ENCODE data around the gene FRMD5.
"Not testable (repeated sequence)": the region's sequence is repeated elsewhere in the genome, so short reads cannot be mapped to it uniquely, and the experiment has no call there.

Gene FRMD5

DNA sequence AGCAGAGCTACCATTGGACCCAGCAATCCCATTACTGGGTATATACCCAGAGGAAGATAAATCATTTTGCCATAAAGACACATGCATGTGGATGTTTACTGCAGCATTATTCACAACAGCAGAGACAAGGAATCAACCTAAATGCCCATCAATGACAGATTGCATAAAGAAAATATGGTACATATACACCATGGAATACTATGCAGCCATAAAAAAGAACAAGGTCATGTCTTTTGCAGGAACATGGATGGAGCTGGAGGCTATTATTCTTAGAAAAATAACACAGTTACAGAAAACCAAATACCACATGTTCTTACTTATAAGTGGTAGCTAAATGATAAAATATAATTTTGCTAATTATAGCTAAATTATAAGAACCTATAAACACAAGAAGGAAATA is 162.3 kb downstream of the FRMD5 start:
- DNase-seq (ENCODE audit: low read depth), result not testable (repeated sequence)

DNA sequence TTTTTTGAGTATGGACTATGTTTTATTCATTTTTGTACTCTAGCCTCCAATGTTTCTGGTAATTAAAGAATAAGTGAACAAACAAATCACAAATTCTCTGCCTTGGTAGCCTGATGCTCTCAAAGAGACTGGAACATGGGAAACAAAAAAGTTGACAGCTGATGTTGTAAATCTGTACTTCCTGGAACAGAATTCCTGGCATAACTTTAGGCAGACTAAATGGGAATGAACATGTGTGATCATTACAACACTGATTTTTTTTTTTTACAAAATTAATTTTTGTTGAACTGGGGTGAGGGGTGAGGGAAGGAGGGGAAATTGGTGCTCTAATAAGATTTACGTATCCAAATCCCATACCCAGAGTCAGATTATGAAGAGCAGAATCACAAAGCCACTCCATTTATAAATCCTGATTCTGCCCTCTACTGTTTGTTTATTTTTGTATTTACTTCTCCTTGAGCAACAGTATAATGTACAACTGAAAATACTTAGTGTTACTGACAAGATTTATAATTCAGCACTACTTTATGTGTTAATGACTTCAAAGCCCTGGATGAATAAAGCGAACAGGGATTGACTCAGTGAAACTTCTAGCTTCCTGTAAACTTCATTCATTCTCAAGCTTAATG is 165.0 kb downstream of the FRMD5 start:
- DNase-seq (ENCODE audit: low read depth), result peak; percentile 27

DNA sequence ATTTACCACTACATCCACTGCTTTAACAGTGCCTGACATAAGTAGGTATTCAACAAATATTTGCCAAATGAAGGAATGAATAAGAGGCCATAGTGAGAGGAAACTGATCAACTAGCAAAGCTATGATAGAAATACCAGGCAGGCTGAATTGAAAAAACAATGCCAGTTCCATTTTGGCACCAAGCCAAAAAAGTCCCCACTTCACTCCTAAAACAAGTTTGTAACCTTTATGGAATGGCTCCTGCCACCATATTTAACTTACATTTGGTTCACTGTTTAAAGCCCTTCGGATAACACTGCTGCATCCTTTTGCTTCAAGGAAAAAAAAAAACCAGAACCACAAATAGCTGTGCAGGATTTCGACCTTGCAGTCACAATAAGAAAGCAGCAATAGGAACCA is 166.1 kb downstream of the FRMD5 start:
- no peak for DNase-seq (ENCODE audit: low read depth)

DNA sequence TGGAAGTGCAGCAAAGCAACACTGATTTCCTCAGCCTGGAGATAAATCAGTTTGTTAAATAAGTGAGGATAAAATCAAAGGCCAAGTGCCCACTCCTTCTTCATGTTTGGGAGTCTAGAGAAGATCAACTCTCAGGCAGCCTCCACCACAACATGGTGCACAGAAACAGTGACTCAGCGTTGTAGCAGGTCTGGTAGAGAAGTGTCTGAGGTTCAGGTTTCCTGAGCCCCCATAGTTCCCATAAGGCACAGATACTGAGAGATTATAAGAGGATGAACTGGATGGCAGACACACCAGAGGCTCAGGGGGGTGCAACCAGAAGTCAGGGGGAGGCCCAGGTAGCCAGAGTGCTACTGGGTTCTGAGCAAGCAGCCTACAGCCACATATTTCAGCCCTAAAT is 166.7 kb downstream of the FRMD5 start:
- no peak for DNase-seq (ENCODE audit: low read depth)

DNA sequence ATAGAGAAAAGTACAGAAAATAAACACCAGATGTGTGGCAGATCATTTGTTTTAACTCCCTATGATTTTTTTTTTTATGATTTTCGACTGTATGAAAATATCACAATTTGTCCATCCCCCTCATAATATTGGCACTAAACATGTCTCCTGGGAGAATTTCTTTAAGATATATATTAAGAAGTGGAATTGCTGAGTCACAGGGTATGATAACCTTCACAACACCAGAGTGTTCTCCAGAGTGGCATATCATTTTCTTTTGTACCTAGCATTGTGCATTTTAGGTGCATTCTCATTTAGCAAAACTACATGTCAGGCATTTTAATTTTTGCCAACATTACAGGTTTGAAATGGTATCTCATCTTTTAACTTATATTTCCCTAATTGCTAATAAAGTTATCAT is 170.9 kb downstream of the FRMD5 start:
- DNase-seq (ENCODE audit: low read depth), result no peak

DNA sequence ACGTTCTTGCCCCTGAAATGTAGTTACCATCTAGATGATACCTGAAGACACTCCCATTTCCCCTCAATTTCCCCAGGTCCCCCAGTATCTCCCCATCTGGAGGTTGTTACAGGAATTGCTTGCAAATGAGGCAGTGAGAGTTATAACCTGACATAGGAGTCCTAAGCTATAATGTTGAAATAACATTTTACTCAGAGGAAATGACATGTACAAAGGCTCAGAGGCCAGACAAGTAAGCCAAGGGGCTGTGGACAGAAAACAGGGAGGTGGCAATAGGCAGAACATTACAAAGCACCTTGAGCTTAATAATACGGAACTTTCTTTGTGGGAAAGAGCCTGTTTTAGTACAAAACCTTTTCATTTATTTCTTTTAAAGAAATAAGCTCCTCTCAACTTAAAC is 171.9 kb downstream of the FRMD5 start:
- no peak for DNase-seq (ENCODE audit: low read depth)

DNA sequence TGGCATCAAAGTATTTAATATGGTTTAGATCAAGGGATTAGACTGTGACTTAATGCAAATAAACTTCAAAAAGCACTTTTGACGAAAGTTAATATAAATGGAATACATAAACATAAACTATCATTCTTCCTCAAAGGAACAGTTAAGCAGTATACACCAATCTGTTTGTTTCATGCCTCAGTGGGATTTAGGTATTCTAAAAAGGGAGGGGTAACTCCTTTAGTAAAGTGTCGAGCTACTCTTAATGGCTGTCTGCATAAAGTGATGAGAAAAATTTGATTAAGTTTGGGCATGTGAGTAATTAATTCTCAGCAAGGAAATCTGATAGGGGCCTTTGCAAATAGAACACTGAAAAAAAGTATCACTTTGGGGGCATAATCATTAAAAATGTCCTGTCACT is 176.9 kb downstream of the FRMD5 start:
- no peak for DNase-seq (ENCODE audit: low read depth)

DNA sequence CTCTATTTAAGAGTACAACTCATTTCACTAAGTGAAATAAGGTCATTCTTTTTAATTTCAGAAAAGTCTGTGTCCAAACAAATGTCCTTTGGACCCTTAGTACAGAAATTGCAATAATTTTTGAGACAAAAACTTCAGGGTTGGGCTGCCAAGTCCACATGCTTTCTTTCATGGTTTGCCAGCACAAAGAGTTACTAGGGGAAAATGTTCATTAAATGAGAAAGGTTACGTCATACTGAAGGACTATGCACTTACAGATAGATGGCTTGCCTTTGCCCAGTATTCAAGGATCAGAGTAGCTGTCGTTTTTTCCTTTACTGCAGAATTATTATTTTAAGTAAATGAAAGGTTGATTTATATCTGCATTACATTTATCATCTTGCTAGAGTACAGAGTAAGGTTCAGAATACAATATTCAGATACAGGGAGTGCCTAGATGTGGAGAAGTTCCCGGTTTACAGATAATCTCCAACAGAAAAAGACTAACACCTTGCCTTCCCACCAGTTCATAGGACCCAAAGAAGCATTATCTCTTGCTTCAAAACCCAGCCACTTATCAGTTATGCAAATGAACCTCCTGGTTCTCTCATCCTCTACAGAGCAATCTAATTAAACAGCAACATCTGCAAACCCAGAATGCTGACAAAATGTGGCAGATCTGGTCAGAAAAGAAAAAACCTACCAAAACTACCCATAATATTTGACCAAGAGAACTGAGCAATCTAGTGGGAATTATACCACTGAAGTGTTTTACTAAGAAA is 179.3 kb downstream of the FRMD5 start:
- no peak for DNase-seq (ENCODE audit: low read depth)

DNA sequence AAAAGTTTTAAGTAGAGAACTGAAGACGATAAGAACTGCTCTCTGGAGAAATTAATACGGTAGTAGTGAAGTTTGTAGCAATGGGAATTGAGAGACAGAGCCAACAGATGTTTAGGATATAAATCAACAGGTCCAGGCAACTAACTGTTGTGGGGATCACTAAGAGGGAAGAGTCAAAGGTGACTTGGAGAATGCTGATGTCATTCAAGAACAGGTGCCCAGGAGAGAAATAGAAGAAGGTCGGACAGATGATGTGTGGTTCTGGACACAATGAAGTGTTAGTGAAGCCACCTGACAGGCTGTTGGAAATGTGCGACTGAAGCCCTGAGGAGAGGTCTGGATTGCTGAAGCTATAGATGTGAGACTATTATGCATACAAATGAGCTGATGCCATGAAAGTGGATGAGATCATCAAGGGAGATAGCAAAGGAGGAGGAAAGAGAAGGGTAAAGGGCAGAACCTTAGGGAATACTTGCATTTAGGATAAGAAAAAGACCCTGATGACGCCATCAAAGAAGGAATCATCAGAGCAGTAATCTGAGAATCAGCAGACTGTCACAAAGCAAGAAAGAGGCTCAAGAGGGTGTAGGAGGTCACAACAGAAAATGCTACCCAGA is 183.7 kb downstream of the FRMD5 start:
- DNase-seq (ENCODE audit: low read depth), result no peak

DNA sequence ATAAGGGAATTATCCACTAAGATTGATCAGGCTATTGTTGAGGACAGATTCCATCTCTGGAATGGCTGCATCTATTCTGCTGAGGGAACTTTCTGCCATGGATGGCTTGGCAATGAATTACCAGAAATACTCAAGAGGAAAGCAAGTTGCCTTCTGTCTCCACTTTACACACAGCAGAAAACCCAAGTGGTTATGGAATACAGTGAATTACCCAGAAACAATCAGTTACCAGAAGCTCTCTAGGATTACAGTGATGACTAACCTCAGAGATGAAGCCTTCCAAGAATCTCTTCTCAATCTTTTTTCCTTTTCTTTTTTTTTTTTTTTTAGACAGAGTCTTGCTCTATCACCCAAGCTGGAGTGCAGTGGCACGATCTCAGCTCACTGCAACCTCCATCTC is 185.0 kb downstream of the FRMD5 start:
- peak; percentile 13 for DNase-seq (ENCODE audit: low read depth)

DNA sequence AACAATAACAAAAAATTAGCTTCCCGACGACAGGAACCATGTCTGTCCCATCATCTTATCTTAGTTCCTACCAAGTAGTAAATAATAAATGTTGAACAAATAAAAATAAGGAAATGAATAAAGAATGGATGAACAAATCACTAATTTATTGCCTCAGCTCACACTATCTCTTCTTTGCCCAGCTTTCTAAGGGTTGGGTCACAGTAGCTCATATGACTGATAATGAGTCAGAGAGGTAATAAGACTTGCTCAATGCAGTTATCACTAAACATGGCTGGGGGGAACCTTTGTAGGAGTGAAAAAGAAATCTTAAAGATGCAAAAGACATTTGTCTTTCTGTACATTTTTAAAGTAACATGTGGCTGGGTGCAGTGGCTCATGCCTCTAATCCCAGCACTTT is 186.0 kb downstream of the FRMD5 start:
- no peak for DNase-seq (ENCODE audit: low read depth)

DNA sequence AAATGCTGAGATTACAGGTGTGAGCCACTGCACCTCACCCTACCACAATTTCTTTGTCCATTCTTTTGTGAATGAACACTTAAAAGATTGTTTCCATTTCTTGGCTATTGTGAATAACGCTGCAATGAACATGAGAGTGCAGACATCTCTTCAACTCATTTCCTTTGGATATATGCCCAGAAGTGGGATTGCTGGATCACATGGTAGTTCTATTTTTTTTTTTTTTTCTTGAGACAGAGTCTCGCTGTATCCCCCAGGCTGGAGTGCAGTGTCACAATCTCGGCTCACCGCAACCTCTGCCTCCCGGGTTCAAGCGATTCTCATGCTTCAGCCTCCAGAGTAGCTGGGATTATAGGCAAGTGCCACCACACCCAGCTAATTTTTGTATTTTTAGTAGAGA is 194.8 kb downstream of the FRMD5 start:
- peak; percentile 39 for DNase-seq (ENCODE audit: low read depth)

DNA sequence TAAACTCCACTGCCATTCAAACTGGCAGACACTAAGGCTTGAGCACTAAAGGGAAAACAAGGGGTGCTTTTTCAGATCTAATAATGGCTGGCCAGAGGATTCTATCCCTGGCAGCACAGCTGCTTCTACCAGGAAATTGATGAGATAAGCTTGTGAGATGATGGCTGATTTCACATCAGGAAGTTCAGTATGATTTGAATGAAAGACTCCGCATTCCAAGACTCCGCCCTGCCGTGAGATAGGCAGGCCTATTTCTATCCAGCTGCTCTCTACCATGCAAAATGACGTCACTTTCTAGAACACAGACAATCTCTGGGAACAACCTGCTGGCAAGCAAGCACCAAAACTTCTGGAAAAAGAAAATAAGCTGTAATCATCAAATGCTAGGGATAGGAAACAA is 196.5 kb downstream of the FRMD5 start:
- no peak for DNase-seq (ENCODE audit: low read depth)

DNA sequence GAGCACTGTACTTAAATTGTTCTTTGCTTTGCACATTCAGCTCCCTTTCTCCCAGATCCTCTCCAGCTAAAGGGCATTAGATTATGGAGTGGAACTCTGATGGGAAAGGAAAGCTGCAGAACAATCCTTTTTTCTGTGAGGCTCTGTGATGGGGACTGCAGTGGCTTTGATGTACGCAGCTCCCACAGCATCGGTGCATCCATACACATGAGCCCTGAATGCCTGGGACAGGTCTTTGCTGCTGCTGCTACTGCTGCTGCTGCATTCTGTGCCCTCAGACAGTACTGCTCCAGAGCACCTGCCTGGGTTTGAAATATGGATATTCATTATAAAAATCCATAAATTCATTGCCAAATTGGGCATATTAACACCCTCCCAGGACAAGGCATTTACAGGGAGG is 203.9 kb downstream of the FRMD5 start:
- DNase-seq (ENCODE audit: low read depth), result no peak

DNA sequence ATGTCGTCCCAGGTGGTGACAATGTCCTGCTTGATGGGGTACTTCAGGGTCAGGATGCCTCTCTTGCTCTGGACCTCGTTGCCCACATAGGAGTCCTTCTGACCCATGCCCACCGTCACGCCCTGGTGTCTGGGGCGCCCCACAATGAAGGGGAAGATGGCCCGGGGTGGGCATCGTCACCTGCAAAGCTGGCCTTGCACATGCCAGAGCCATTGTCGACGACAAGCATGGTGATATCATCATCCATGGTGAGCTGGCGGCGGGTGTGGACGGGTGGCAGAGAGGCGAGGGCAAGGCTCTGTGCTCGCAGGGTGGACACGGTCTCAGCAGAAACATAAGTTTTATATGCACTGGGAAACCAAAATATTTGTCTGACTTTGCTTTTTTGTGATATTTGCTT is 205.1 kb downstream of the FRMD5 start:
- no peak for DNase-seq (ENCODE audit: low read depth)

DNA sequence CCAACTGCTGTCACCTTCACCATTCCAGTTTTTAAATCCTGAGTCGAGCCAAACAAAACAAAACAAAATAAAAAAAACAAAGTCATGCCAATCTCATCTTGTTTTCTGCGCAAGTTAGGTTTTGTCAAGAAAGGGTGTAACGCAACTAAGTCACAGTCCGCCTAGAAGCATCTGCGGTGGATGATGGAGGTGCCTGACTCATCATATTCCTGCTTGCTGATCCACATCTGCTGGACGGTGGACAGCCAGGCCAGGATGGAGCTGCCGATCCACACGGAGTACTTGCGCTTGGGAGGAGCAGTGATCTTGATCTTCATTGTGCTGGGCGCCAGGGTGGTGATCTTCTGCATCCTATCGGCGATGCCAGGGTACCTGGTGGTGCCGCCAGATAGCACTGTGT is 206.2 kb downstream of the FRMD5 start:
- DNase-seq (ENCODE audit: low read depth), result no peak

DNA sequence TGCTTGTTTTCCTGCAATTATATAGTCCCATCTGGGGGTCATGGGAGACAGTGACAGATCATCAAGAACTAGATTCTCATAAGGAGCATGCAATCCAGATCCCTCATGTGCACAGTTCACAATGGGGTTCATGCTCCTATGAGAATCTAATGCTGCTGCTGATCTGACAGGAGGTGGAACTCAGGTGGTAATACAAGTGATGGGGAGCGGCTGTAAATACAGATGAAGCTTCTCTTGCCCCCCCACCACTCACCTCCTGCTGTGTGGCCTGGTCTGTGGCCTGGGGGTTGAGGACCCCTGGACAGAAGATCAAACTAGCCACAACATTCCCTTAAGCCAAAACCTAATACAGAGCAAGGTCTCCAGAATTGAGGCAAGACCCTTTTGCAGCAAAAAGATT is 207.1 kb downstream of the FRMD5 start:
- DNase-seq (ENCODE audit: low read depth), result no peak

DNA sequence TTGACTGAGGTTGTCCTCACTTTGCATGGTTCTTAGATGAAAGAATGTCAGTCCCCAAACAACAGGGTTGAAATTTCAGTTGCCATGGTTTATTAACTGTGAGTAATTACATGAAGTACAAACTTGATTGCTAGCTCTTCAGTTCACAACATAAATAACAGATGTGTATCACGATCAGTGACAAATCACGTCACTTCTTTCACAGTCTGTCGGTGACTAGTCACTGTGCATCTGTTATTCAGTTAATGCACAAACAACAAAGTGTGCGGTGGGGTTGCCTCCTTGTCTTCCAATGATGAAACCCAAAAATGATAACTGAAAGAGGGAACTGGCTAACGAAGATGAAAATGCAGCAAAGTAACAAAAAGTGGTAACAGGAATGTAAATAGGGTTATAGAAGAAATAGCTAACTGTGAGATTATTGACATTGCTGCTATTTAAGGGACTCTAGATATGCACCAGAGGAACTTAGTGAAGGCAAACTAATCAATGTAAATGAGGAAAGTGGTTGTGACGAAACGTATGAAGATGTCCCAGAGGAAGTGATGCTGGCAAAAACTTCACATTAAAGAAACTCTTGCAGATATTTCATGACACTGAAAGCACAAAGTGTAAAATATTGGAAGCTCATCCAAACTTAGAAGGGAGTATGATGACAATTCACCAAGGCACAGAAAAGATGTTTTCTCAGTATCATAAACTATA is 208.9 kb downstream of the FRMD5 start:
- no peak for DNase-seq (ENCODE audit: low read depth)

DNA sequence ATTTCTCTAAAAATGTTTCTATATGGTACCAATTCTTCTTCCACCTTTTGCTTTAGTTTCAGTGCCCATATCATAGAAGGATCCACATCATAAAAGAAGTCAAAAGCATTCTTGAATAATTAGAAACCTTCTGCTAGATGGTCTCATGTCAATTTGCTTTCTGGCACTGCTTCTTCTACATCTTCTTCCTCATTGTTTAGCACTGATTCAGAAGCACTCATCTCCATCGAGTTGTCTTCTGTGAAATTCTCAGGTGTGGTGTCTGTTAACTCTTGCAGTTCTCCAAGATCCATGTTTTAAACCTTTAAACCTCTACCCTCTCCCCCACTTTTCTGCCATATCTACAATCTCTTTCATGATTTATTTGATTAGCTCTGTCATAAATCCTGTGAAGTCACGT is 213.5 kb downstream of the FRMD5 start:
- no peak for DNase-seq (ENCODE audit: low read depth)

DNA sequence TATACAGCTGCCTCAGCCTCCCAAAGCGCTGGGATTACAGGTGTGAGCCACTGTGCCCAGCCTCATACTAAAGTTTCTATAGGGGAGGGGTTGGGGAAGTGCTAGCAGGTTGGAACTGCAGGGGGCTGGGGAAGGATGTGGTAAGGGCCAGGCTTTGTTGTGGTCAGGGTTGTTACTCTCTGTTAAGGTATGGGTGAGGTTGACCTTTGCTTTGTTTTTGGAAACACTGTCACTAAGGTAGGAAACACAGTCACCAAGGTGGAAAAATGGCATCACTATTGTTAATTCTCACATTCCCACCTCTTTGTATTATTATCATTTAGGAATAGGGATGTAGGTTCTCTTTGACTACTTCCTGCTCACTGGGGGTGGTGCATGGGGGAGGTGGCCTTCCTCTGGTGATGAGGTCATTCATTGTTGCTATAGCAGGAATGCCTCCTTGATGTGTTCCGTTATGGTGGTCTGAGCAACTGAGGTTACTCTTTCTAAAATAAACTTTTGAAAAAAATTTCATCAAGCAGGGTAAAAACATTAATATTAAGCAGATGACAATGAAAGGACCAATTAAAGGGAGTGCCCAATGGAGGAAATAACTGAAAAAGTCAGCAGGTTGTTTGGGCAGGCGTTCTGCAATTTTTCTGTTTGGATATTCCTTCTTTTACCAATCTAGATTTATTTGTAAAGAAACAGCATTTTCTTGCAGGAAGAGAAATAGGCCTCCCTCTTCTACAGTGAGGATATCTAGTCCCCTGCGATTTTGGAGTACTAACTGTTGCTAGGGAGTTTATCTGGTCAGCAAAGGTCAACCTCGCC is 217.8 kb downstream of the FRMD5 start:
- no peak for DNase-seq (ENCODE audit: low read depth)

DNA sequence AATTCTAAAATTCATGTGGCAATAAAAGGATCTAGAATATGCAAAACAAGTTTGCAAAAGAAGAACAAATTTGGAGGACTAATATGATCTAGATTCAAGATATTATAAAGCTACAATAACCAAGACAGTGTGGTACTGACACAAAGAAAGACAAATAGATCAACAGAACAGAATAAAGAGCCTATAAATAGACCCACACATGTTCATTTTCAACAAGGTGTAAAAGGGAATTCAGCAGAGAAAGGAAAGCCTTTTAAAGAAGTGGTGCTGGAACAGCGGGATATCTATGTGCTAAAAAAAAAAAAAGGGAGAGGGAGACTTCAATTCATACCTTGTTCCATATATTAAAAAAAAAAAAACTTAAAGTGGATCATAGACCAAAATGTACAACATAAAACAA is 219.3 kb downstream of the FRMD5 start:
- DNase-seq (ENCODE audit: low read depth), result no peak

DNA sequence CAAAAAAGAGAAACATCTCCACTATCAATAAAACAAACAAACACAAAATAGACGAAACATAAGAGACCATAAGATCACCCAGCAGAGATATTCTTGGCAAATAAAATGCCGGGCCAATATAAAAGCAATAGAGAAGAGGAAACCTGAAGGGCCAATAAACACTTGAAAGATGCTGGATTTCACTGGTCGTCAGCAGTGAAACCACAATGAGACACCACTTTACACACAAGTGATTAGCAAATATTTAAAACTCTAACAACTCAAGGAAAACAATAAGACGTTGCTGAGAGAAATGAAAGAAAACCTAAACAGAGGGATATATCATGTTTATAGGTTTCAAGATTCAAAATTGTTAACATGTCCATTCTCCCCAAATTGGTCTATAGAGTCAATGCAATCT is 219.7 kb downstream of the FRMD5 start:
- DNase-seq (ENCODE audit: low read depth), result no peak
